Measurements from ENCODE around the gene APBB3.

The APBB3 gene

GRCh38 chr5:140509898-140510297 lies 54.5 kb downstream of the APBB3 start:
- H3K4me3 ChIP-seq (ENCODE audit: low read depth, low read length) = no peak overlapping the region
- no peak for DNase-seq (ENCODE audit: low read depth)

All from skeletal muscle cell (primary cell).